HG03565 (cell line): ENCODE measurements around the gene HCRT.
"Not testable (repeated sequence)": the region's sequence is repeated elsewhere in the genome, so short reads cannot be mapped to it uniquely, and the experiment has no call there.

Experiments
- ATAC-seq: cut with Tn5 transposase; IDR thresholded peaks from one replicate; pipeline ENCODE4 v1.9.1; 2021; ENCODE audit warnings: mild to moderate bottlenecking, moderate library complexity; ENCODE audit not compliant: unreplicated experiment

HCRT gene

GRCh38 chr17:42141382-42141781 is 43.9 kb downstream of the HCRT start:
- no peak for ATAC-seq

DNA sequence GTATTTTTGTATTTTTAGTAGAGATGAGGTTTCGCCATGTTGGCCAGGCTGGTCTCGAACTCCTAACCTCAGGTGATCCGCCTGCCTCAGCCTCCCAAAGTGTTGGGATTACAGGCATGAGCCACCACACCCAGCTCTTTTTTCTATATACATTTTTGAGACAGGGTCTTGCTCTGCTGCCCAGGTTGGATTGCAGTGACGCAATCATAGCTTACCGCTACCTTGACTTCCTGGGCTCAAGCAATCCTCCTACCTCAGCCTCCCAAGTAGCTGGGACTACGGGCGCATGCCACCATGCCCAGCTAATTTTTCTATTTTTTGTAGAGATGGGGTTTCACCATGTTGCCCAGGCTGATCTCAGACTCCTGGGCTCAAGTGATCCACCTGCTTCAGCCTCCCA is 44.6 kb downstream of the HCRT start:
- ATAC-seq = not testable (repeated sequence)

- no peak for ATAC-seq
Observed at GRCh38 chr17:42138749-42139492, 46.3 kb downstream of the HCRT start.

DNA sequence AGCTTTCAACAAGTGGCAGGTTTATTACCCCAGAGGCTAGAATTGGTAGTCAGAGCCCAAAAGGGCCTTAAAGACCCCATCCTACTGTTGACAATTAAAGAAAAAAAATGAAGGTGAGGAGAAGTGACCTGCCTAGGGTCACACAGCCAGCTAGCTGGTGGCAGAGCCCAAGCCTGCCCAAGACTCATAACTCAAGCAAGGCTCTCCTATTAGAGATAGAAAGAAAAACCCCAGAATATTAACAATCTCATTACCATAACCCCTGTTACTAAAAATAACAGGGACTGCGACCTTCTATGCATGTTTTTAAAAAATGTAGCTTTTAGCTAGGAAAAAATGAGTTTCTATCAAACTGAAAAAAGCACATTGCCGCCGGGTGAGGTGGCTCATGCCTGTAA is 48.6 kb downstream of the HCRT start:
- ATAC-seq = no peak

GRCh38 chr17:42135664-42136653 is 49.3 kb downstream of the HCRT start:
- no peak for ATAC-seq

DNA sequence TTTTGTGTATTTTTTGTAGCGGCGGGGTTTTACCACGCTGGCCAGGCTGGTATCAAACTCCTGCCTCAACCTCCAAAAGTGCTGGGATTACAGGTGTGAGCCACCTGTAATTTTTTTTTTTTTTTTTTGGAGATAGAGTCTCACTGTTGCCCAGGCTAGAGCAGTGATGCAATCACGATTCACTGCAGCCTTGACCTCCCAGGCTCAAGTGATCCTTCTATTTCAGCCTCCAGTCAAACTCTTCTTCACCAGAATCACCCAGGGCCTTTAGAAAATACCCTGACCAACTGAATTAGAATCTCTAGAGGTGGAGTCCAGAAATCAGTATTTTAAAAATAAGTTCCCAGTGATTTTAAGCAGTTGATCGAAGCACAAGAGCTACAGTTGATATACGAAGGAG is 50.1 kb downstream of the HCRT start:
- ATAC-seq = no peak
